ENCODE results near the gene ANKFN1. TPM values are rescaled to one million over a fixed set of nuclear protein-coding genes. Genes with fewer than 3 reads are reported as not detected.

ANKFN1 gene
- total RNA-seq, 2 donors from 2014 or later: 0.21 TPM; not detected in 1

DNA sequence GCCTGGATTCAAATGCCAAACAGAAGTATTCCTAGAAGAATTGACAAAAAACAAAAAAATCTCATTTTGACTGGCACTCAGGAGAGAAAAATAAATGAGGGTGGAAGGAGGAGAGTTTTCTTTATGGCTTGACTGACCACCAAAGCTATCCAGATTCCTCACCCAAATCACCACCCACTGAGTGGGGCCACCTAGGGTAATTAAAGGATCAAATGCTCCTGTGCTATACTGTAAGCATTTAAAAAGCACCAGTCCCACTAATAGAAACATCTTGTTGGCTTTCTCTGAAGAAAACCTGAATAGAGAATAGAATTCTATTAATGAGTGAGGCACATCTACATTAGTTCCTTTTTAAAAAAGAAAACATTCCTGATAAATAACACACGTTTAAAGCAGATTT is 163.3 kb downstream of the ANKFN1 start:
- ATAC-seq (no peak), DNase-seq (no peak)
- intact Hi-C loops (cut with DNase I): loop anchor here in 1 of 2 donors (10.0 kb wide), 1 partner anchor 472 kb away; no protein-coding TSS in a partner anchor

DNA sequence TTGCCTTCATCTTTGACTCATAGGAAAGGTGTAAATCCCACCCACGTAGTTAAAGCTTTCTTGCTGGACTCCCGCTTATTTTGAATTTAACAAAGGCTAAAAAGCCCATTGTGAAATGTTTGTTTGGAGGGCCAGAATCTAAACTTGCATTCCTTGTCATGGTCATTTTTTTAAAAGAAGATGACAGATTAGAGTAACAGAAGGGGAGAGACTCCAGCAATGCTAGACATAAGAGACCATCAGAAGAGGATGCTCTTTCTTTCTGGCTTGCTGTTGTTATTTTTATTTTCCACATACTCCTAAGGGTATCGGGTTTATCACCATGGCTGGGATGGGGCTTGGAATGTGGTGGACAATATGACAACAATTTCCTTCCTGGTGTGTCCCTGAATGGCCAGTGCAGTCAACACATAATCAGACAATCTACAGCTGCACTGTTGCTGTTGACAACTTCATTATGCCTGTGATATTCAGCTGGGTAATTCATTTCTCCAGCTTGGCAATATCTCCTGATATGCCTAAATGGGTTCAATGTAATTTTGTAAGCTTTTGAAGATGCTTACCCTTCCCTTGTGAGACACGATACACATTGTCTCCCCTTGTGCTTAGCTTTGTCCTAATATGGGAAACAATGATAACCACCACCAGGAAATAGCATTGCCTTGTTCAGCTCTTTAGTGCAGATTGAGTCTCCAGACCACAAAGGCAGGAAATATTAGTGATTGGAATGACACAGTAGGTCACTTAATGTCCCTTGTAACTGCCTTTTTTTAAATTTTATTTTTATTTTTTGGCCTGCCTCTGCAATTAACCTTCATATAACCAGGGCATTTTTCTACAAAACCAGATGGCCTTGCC is 164.3 kb downstream of the ANKFN1 start:
- ATAC-seq (no peak), DNase-seq (no peak)
- intact Hi-C loops (cut with DNase I): loop anchor here in 1 of 2 donors (10.0 kb wide), 1 partner anchor 473 kb away; no protein-coding TSS in a partner anchor

DNA sequence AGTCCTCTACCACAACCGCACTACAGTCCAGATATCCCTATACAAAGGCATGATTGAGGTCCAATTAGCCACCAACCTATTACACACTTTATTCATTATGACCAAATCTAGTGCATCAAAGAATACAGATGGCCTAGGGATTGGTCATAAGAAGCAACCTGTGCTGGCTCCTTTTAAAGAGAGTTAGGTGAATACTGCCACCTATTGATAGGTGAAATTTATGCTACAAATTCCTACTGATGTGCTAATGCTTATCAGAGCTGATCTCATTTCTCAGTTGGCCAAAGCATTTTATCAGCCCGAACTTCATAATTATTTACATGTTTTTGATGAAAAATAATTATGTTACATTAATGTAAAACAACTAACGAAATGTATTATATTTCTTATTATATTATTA is 166.3 kb downstream of the ANKFN1 start:
- intact Hi-C loops (cut with DNase I): loop anchor here in 1 of 2 donors (10.0 kb wide), 1 partner anchor 475 kb away; no protein-coding TSS in a partner anchor
- ATAC-seq: peak in 1 of 2 donors; percentile 44

DNA sequence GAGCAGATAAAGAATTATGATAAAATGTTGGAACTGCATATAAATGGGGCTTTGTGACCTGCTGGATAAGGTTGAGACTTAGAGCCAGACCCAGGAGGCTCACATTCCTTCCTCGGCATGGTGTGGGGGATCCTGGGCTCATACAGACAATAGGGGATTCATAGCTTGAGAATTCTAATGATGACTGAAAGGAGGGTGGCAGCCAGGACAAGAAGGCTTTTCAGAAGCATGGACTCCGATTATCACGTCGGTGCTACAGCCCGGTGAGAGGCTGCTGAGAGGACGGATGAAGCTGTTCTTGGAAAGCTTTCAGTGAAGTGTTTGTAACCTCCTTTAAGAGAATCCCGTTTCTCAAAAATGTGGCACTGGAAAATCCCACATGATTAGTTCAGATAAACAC is 167.2 kb downstream of the ANKFN1 start:
- no peak for ATAC-seq
- no peak for DNase-seq
- intact Hi-C loops (cut with DNase I): no loop called here

More for the DNA sequence above, 166.3 kb downstream of the ANKFN1 start:
- DNase-seq: no peak

DNA sequence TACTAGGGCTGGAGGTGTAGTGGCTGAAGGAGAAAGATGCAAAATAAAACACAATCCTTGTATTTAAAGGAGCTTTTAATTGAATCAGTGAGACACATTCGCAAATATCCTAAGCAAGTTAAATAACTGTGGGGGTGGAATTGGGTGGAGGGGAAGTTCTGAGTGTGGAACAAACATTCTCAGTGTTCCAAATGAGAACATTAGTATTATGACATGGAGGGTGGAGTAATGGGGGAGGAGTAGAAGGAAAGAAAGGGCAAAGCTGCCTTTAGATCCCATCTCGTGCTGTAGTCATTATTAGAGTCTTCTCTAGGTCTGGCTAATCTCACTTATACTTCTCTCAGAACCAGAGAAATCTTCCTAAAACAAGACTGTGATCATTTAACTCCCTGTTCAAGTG is 169.7 kb downstream of the ANKFN1 start:
- DNase-seq (no peak), ATAC-seq (no peak)
- intact Hi-C loops (cut with DNase I): no loop called here

DNA sequence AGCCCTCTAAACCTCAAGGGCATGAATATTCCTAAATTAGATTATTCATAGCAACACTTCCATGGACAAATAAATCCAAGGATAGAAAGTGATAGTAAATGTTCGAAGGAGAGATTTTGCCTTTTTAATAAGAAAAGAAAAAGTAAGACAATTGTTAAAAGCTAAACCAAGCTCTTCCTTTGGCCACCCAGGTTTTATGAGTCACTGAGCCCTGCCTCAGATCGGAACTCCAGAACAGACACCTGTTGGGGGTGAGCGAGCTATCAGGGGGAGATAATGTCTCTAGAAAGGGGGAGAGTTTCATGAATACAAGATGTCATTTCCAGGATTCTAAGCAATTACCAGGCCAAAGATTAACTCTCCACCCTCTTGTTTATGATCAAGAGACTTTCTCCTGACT is 171.4 kb downstream of the ANKFN1 start:
- no peak for ATAC-seq
- DNase-seq: no peak
- intact Hi-C loops (cut with DNase I): no loop called here

DNA sequence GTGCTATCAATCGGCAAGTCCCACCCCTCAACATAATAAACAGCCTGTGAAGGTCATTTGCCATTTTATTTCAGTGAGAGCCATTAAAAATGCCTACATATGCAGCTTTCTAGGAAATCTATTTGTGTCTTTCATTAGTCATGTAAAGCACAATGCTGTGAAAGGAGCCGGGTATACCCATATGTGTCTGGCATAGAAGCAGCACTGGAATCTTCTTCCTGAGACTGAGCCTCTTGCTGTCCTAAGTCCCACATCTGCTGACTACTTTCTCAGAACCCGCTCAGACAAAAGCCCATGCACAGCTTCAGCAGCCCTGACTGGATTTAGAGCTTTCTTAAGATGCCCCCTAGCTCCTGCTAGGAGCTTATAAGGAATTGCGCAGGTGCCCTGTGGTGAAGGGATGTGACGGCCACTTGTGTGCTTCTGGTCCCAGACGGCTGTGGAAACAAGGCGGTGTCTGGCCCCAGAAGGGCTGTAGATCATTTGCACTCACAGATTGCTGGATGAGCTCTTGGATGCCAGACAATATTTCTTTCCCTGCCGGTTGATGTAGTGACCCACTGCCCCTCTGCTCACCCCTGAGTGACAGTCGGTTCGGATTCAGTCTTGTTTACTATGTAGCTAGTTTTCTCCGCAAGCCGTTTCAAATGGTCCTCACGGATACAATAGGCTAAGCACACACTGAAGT is 172.2 kb downstream of the ANKFN1 start:
- no peak for ATAC-seq
- DNase-seq: no peak
- intact Hi-C loops (cut with DNase I): no loop called here

DNA sequence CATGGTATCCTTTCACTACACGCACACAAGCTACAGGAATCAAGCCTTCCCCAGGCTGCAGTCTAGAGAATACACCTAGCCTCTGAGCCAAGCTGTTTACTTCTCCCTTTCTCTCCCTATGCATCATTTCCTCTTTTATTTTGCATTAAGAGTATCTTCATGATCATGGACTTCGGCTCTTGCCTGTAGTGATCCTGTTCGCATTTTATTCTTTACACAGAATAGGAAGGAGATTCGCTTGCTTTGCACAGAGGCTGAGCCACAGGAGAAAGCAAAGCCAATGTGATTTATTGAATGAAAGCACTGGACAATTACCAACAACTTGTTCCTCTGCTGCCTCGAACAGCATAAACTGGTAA is 172.7 kb downstream of the ANKFN1 start:
- intact Hi-C loops (cut with DNase I): no loop called here
- ATAC-seq (no peak), DNase-seq (no peak)

DNA sequence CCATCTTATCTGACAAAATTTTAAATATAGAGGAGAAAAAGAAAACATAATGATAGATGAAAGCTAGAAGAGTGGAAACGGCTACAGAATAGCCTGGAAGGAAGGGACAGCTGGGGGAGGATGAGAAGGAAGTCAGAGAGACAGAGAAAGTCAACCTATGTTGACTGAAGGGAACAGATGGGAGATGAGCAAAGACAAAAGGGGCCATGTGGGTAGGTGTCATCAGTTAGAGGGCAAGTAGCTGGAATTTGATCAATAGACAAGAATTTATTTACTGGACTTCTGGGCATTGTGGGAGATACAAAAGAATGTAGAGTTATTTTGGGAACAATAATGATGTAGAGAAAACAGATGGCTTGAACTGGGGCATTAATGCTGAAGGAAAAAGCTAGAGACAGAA is 194.4 kb downstream of the ANKFN1 start:
- DNase-seq (no peak), ATAC-seq (no peak)
- intact Hi-C loops (cut with DNase I): no loop called here

DNA sequence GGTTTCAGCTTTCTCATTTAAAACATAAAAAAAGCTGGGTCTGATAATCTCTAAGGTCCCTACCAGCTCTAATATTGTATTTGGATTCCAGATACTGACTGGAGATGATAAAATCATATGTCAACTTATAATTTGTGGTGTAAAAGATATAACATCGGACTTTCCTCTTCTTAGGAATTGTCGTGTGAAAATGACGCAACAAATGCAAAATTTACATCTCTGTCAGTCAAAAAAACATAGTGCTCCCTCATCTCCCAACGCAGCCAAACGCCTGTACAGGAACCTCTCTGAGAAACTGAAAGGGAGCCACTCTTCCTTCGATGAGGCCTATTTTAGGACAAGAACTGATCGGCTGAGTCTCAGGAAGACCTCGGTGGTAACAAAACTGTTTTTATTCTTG is 197.3 kb downstream of the ANKFN1 start:
- no peak for ATAC-seq
- intact Hi-C loops (cut with DNase I): no loop called here
- DNase-seq: no peak

DNA sequence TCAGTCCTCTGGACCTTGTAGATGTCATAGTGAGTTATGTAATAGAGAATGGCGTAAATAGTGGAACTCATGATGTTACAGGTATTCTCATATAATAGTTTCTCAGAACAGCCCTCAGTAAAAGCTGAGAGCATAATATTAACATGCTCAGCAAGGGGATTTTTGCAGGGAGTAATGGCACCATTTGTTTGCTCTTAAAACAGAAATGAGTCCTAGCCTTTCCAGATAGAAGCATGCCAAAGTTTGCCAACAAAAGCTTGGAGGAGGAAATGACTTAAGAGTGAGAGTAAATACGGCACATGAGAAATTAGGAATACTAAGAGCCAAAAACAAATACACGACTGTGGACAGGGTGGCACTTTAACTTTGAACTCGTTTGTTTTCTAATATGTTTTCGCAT is 198.4 kb downstream of the ANKFN1 start:
- DNase-seq (no peak), ATAC-seq (no peak)
- intact Hi-C loops (cut with DNase I): no loop called here

DNA sequence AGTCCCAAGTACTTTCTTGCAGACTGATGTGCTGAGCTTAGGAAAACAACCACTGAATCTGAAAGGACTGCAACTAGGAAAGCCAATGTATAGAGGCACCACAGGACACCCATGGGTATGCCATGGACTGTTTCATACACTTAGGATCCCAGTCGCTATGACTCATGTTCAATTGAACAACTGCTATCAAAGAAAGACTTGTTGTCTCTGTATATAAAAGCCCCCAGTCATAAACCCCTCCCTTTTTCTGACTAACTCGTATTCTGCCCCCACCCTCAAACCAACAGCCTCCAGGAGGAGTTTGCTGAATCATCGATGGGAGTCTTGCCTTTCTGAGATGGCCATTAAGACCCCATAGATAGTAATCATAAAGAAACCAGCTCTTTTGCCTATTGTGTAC is 205.4 kb downstream of the ANKFN1 start:
- intact Hi-C loops (cut with DNase I): no loop called here
- DNase-seq (no peak), ATAC-seq (no peak)

DNA sequence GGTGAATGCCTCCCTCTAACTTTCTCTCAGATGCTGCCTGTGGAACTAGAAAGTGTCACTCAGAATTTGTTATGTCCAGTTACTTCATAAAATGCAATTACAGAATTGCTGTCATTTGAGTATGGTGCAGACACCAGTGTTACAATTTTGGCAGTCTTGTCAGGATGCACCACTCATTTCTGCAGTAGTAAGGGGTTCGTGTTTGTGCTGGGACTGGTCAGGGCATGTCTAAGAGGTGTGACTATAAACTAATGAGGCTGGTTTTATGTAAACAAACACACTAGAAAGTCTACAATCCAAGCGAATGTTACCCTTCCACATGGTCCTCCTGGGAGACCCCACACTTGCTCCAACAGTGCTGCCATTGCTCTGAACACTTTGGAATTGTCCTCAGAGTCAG is 206.2 kb downstream of the ANKFN1 start:
- DNase-seq (no peak), ATAC-seq (no peak)
- intact Hi-C loops (cut with DNase I): no loop called here

DNA sequence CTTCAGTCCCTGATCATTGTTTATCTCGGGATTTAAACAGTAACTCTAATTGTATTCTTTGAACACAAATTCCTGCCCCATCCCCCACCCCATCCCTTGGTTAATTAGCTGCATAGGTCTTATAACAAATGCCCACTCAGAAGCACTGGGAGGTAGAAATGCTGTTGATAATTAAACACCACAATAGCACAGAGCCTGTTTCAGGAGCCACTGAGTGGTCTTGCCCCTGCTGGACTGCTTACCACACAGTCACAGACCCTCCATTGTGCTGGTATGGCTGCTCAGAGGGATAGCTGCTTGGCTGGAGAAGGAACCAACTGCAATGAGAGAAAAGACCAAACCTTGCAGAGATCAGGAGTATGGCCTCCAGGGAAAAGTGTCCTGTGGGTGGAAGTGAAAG is 214.1 kb downstream of the ANKFN1 start:
- intact Hi-C loops (cut with DNase I): no loop called here
- ATAC-seq: no peak
- no peak for DNase-seq

DNA sequence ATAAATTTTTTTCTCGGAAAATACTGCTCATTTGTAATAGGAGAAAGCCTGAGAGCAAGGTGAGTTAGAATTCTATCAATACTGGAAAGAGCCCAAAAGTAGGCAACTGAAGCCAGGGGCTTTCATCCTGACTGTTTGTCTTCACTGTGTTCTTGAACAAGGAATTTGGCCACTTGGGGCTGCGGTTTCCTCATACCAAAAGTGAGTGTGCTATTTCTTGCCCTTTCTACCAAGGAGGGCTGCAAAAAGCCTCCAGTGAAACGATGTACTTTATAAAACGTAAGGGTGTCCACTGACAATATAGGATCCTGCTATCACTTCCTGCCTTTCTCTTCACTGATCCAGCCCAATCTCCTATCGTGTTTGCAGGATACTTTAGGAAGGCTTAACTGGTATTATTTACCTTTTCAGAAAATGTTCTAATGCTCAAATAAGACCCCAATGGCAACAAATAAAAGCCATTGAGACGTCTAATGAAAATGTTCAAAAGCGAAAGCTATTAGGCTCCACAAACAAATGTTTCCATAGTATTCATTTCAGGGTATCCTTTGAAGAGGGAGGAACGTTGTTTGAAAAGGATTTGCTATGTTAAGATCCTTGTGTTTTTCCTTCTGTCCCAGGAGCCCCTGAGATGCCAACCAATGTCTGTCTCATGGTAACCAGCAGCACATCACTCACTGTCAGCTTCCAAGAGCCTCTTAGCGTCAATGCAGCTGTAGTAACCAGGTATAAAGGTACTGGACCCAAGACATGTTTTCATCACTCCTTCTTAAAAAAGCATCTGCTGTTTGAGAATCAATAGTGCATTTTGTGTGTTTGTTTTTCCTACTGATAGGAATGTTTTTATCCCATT is 220.9 kb downstream of the ANKFN1 start:
- ATAC-seq (no peak), DNase-seq (no peak)
- intact Hi-C loops (cut with DNase I): loop anchor here in 1 of 2 donors (10.0 kb wide), 1 partner anchor 61 kb away; no protein-coding TSS in a partner anchor

DNA sequence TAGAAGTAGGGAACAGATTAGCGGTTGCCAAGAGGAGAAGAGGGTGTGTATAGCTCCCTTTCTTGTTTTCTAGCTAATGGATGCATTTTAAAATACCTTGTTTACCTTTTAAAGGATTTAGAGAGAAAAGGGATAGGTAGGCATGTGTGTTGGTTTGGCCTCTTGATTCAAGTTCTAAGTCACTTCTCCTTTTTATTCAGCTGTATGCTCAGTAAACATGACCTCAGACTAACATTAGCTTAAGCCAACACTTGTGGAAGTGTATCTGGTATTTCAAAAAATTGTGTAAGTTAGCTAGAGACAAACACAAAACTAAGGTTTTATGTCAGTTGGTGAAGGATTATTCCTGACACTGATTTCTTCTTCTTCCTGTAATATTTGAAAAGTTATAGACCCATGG is 236.1 kb downstream of the ANKFN1 start:
- intact Hi-C loops (cut with DNase I): no loop called here
- ATAC-seq (no peak), DNase-seq (no peak)

DNA sequence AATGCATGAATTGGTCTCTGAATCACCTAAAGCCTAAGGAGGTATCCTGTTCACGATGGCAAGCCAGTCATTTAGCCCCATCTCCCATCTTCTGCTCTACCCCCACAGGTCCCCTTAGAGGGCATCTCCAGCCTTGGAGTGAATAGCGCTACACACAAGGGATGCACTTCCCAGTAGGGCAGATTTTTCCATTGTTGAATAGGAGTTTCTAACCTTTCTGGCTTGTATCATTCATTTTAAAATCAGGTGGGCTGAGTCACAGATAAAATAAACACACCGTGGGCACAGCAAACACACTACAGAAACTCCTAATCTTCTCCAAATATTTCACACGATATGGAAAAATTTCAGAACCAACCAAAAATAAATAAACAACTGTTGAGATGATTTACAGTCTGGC is 239.0 kb downstream of the ANKFN1 start:
- intact Hi-C loops (cut with DNase I): no loop called here
- DNase-seq (no peak), ATAC-seq (no peak)

DNA sequence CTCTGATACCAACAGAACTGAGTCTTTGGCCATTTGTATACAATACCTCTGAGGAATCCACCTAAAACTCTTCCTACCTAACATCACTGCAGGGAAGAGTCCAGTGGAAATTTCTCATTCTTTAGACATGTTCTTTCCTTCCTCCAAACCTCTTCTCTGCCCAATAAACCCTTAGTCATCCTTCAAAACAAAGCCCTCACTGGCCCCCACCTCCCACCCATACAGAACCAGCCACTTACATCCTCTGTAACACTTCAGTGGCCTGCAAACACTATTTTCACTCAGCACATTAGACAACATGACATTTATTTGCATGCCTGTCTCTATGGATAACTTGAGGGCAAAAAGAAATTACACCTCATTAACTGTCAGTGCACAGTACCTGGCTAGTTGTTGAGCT is 239.9 kb downstream of the ANKFN1 start:
- intact Hi-C loops (cut with DNase I): no loop called here
- no peak for ATAC-seq
- DNase-seq: no peak

DNA sequence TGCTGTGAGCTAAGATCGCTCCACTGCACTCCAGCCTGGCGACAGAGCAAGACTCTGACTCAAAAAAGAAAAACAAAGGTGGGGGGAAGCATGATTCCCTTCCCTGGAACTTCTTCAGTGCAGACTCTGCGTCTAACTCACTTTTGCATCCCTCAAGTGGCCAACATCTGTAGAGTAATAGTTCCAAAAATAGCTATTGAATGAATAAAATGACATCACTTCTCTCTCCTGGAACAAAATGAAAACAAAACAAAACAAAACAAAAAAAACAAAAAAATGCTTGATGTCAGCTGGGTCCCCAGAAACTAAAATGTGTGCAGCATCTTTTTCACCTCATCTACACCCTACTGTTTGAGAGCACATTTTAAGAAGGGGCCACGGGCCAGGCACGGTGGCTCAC is 242.5 kb downstream of the ANKFN1 start:
- no peak for DNase-seq
- no peak for ATAC-seq
- intact Hi-C loops (cut with DNase I): no loop called here

DNA sequence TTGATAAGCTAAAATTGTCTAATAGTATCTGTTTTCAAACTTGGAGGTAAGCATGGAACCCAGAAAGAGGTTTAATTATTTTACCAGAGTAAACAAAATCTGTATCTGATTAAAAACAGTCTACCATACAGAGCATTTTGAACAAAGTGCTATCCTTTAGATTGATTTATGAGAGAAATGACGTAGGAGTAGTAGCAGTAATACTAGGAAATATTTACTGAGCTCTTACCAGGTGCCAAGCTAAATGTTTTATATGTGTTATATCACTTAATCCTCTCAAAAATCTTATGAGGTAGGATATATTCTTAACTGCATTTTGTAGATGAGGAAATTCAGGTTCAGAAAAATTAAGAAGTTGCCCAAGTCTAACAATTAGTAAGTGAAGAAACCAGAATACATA is 253.8 kb downstream of the ANKFN1 start:
- intact Hi-C loops (cut with DNase I): no loop called here
- no peak for ATAC-seq
- DNase-seq: no peak
